ENCODE measurements around the gene KRTAP2-3.
A peak's percentile ranks its signal among the peaks of the same experiment; 100 is the strongest.
"Not testable (repeated sequence)": the region's sequence is repeated elsewhere in the genome, so short reads cannot be mapped to it uniquely, and the experiment has no call there.

KRTAP2-3 gene, protein sequence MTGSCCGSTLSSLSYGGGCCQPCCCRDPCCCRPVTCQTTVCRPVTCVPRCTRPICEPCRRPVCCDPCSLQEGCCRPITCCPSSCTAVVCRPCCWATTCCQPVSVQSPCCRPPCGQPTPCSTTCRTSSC

DNA sequence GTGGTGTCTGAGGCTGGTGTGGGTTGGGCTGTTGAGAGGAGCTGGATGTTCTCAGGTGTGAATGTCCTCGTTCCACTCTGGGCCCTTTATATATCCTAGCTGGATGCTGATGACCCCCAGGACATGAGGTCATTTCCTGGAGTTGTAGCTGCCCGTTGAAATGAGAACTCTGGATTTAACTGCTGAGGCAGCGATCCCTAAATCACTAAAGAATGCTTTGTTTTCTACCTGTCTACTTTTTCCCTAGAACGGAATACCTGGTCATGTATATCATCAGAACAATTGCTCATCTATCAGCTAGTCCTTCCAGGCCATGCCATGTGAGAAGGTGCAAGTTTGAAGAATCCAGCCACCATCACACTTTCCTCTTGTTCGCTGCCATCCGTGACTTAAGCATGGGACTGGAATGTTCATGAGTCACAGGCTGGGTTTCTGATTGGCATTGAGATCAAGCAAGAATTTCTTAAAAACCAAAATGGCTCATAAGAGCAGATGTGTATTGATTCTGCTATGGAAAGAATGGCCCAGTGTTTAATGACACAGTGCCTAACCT, at the start of gene KRTAP2-3:
TSS of gene KRTAP2-3 (minus strand) at position 63 of the 553 bp plus-strand sequence. CDS start 64 bp downstream, outside the sequence.
- DNase-seq (ENCODE audit: low spot score), result peak; percentile 100

DNA sequence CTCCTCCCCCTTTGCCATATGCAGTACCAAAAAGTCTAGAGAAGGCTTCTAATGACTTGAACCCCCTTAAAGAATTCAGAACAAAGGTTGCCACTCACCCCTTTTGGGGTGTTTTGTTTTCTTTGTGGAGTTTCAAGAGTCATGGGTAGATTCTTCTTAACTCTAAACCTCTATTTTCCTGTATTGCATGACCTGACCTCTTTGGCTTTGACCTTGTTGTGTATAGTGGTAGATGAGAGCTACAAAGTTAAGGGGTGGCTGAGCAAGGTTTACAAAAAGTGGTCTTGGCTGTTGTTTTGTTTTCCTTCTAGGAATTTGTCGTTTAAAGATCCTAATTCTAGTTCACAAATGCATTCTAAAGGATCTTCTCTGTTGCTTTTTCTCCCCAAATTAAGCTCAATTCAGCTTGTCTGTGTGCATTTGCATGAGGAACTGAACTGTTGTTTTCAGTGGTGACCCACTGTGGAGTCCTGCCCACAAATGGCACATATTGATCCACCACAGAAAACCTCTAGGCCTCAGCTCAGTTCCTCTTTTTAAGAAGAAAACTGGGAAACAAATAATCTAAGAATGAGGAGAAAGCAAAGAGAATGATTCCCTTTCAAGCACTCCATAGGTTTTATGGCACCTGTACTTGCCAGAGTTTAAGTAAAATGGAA, 48.9 kb upstream of the KRTAP2-3 start:
- not testable (repeated sequence) for DNase-seq (ENCODE audit: low spot score)

DNA sequence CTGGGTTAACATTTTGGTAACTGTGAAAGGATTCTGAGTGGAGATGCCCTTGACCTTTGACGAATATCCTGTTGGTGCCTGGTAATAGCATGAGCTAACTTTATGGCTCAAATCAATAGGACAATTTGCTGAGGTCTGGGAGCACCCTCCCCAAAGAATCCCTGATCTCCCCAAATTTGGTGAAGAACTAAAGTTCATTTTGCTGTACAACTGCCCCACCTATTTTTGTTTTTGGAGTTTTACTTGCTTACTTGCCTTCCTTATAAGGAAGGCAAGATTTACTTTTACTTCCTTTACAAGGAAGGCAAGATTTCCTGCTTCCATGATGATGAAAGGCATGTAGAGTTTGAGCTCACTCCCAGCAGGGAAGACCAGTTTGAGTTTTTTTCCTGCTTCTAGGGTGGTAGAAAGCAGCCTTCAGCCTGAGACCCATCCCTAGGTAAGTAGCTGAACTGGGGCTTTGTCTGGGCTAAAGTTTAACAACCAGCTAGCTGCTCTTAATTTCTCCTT, 48.1 kb upstream of the KRTAP2-3 start:
- DNase-seq (ENCODE audit: low spot score), result peak; percentile 41

DNA sequence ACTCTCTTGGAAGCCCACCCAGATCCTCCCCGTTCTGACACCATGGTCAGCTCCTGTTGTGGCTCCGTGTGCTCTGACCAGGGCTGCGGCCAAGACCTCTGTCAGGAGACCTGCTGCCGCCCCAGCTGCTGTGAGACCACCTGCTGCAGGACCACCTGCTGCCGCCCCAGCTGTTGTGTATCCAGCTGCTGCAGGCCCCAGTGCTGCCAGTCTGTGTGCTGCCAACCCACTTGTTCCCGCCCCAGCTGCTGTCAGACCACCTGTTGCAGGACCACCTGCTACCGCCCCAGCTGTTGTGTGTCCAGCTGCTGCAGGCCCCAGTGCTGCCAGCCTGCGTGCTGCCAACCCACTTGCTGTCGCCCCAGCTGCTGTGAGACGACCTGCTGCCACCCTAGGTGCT, 45.4 kb upstream of the KRTAP2-3 start, which contains the start of gene KRTAP4-9:
TSS of gene KRTAP4-9 (plus strand) at position 43 of the 400 bp plus-strand sequence. CDS start at position 43, 0 bp downstream.
- not testable (repeated sequence) for DNase-seq (ENCODE audit: low spot score)

DNA sequence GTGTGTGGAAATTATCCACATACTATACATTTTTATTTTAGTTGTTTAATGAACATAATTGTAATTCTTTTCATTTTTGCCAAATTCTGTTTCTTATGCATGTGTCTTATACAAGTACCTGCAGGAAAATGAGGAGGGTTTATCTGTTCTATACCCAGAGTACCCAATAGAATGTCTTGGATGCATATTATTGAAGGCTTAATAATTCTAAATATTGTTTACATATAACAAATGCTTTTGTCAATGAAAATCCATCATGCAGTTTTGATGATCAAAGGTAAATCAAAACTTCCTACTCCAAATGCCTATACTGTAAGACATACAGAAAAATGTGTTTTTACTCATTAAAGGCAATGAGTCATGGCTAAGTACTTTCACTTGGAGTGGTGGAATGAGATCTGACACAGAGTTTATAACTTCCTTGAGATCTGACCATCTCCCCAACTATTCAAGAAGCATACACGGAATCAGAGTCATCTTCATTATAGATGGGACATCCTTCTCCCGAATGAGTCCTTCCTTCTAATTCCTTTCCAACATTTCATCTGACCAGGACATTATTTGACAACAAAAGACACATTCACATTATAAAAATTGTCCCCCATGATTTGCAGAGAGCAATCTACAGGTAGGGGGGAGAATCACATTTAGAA, 44.6 kb upstream of the KRTAP2-3 start:
- DNase-seq (ENCODE audit: low spot score), result peak; percentile 79

DNA sequence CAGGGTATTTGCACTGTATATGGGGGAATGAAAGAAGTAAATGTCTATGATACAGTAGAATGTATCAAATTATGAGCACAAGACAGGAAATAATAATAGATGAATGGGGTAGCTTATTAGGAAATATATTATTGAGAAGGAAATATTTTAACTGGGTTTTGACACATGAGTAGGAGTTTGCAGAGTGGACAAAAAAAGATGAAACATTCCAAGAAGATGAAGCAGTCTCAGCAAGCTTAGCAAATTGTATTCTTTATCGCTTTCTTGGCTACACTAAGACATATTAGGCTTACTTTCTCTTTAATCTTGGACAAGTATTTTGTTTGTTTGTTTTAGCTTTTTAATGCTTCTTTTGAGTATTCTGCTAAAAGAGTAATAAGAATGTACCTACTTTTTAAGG, 44.0 kb upstream of the KRTAP2-3 start:
- DNase-seq (ENCODE audit: low spot score), result no peak

DNA sequence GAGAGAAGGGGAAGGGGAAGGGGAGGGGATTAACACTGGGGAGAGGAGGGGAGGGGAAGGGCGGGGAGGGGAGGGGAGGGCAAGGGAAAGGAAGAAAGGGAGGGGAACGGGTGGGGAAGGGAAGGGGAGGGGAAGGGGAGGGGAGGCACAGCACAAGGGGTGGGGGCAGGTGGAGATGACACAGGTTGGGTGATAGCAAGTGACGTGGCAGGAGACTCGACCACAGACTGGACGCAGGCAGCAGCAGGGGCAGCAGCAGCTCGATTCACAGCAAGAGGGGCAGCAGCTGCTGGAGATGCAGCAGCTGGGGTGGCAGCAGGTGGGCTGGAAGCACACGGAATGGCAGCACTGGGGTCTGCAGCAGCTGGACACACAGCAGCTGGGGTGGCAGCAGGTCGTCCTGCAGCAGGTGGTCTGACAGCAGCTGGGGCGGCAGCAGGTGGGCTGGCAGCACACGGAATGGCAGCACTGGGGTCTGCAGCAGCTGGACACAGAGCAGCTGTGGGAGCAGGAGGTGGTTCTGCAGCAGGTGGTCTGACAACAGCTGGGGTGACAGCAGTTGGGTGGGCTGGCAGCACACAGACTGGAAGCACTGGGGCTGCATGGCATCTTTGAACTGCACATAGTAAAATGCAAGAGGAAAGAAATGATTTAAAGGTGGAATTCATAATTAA, 41.8 kb upstream of the KRTAP2-3 start, which contains the start of gene KRTAP4-16:
TSS of gene KRTAP4-16 (minus strand) at position 624 of the 674 bp plus-strand sequence. CDS start at position 624, 0 bp downstream.
- DNase-seq (ENCODE audit: low spot score), result no peak

DNA sequence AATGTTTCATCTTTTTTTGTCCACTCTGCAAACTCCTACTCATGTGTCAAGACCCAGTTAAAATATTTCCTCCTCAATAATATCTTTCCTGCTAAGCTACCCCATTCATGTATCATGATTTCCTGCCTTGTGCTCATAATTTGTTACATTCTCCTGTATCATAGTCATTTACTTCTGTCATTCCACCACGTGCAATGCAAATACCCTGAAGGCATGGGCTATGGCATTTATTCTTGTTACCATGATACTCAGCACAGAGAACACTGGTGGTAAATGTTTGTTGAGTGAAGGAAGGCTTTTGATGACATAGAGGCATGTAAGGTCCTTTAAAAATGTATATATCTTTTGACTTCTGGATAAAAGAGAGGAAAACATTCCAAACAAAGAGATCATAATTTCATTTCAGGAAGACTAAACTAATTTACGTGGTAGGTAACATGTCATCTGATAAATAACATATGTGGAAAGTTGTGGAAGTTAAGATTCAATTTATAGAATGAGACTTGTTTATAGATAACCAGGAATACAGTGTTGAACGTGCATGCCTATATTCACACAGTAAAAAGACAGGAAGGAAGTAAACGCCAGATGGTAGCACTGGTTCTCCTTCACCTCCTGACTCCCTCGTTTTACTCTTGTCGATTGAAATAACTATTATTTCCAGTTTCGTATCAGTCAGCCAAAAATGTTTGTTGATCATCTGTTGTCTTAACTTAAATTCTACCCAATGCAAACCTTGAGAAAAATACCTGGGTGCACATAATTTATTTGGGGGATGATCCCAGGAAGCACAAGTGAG, 40.0 kb upstream of the KRTAP2-3 start:
- peak; percentile 84 for DNase-seq (ENCODE audit: low spot score)

DNA sequence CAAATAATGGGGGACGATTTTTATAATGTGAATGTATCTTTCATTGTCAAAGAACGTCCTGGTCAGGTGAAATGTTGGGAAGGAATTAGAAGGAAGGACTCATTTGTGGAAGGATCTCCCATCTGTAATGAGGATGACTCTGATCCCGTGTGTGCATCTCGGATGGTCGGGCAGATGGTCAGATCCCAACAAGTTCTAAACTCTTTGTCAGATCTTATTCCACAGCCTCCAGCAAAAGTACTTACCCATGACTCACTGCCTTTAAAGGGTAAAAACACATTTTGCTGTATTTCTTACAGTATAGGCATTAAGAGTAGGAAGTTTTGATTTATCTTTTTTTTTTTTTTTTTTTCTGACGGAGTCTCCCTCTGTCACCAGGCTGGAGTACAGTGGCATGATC, 38.6 kb upstream of the KRTAP2-3 start:
- peak; percentile 14 for DNase-seq (ENCODE audit: low spot score)

DNA sequence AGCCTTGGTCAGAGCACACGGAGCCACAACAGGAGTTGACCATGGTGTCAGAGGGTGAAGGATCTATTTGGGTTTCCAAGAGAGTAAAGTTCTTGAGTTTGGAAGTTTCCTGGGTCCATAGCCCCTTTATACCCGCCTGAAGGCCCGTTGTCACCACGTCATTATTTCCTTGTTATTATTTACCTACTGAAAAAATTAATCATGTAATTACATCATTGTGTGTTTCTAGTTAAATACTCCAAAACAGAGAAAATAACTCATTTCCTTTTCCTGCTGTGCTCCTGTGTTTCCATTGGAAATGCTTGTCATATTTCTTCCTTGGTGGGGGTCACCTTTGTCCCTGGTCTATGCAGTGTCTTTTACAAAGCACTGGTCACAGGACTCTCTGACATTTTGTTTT, 38.1 kb upstream of the KRTAP2-3 start, which contains the start of gene KRTAP4-8:
TSS of gene KRTAP4-8 (minus strand) at position 101 of the 400 bp plus-strand sequence. CDS start at position 43, 58 bp downstream.
- DNase-seq (ENCODE audit: low spot score), result no peak

DNA sequence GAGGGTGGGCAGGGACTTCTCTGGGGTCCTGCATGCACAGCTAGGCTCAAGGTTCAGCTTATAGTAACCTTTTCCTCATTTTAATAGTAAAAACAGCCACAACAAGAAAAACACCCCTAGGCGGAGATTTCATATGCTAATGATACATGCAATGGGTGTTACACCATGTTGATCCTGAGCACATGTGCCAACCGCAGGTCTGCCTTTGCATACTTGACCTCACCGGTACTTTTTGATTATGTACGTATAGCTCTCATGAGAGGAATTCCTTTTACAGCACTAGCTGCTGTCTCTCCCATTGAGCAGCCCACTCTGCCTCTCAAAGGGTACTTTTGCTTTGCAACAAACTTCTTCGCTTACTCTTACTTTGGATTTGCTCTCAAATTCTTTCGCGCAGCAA, 36.1 kb upstream of the KRTAP2-3 start:
- DNase-seq (ENCODE audit: low spot score), result no peak

DNA sequence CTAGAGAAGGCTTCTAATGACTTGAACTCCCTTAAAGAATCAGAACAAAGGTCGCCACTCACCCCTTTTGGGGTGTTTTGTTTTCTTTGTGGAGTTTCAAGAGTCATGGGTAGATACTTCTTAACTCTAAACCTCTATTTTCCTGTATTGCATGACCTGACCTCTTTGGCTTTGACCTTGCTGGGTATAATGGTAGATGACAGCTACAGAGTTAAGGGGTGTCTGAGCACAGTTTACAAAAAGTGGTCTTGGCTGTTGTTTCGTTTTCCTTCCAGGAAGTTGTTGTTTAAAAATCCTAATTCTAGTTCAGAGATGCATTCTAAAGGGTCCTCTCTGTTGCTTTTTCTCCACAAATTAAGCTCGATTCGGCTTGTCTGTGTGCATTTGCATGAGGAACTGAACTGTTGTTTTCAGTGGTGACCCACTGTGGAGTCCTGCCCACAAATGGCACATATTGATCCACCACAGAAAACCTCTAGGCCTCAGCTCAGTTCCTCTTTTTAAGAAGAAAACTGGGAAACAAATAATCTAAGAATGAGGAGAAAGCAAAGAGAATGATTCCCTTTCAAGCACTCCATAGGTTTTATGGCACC, 28.9 kb upstream of the KRTAP2-3 start:
- not testable (repeated sequence) for DNase-seq (ENCODE audit: low spot score)

DNA sequence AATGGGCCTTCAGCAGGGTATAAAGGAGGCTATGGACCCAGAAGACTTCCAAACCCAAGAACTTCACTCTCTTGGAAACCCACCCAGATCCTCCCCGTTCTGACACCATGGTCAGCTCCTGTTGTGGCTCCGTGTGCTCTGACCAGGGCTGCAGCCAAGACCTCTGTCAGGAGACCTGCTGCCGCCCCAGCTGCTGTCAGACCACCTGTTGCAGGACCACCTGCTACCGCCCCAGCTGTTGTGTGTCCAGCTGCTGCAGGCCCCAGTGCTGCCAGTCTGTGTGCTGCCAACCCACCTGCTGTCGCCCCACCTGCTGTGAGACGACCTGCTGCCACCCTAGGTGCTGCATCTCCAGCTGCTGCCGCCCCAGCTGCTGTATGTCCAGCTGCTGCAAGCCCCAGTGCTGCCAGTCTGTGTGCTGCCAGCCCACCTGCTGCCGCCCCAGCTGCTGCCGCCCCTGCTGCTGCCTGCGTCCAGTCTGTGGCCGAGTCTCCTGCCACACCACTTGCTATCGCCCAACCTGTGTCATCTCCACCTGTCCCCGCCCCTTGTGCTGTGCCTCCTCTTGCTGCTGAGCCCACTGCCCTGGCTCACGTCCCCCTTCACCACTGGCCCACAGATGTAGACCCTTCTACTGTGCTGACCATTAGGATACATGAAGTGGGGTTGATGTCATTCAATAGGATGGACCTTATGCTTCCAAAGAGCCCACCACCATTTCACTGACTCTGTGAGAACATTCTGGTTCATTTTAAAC, 24.4 kb upstream of the KRTAP2-3 start, which contains the start of gene KRTAP4-7:
TSS of gene KRTAP4-7 (plus strand) at position 51 of the 757 bp plus-strand sequence. CDS start at position 108, 57 bp downstream.
- not testable (repeated sequence) for DNase-seq (ENCODE audit: low spot score)

DNA sequence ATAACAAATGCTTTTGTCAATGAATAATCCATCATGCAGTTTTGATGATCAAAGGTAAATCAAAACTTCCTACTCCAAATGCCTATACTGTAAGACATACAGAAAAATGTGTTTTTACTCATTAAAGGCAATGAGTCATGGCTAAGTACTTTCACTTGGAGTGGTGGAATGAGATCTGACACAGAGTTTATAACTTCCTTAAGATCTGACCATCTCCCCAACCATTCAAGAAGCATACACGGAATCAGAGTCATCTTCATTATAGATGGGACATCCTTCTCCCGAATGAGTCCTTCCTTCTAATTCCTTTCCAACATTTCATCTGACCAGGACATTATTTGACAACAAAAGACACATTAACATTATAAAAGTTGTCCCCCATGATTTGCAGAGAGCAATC, 23.5 kb upstream of the KRTAP2-3 start:
- DNase-seq (ENCODE audit: low spot score), result peak; percentile 81

DNA sequence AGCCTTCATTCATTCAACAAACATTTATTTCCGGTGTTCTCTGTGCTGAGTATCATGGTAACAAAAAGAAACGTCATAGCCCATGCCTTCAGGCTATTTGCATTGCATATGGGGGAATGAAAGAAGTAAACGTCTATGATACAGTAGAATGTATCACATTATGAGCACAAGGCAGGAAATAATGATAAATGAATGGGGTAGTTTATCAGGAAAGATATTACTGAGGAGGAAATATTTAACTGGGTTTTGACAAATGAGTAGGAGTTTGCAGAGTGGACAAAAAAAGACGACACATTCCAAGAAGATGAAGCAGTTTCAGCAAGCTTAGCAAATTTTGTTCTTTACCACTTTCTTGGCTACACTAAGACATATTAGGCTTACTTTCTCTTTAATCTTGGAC, 22.7 kb upstream of the KRTAP2-3 start:
- DNase-seq (ENCODE audit: low spot score), result peak; percentile 47

DNA sequence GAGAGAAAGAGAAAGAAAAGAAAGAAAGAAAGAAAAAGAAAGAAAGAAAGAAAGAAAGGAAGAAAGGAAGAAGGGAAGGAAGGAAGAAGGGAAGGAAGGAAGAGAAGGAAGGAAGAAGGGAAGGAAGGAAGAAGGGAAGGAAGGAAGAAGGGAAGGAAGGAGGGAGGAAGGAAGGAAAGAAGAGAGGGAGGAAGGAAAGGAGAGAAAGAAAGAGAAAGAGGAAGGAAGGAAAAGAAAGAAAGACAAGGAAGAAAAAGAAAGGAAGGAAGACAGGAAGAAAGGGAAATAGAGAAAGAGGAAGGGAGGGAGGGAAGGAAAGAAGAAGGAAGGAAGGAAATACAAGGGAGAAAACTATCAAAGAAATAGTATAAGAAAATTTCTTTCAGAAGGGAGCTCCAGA, 16.9 kb upstream of the KRTAP2-3 start:
- DNase-seq (ENCODE audit: low spot score), result no peak

DNA sequence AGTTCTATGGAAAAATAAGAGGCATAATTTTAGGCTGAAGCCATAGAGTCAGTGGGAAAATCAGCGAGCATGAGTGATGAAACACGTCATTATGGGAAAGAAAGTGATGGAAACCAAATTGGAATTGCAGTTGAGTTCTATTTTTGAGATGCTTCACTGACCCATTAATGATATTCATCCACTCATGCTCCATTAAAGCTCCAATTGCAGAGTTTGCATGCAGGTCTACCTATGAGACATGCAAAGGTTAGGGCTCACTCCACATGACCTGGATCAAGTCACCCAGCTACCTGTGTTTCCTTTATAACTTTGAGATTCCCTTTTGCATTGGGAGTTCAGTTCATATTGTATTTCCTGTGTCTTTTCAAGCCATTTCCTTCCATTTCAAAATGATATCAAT, 13.8 kb upstream of the KRTAP2-3 start:
- peak; percentile 51 for DNase-seq (ENCODE audit: low spot score)

DNA sequence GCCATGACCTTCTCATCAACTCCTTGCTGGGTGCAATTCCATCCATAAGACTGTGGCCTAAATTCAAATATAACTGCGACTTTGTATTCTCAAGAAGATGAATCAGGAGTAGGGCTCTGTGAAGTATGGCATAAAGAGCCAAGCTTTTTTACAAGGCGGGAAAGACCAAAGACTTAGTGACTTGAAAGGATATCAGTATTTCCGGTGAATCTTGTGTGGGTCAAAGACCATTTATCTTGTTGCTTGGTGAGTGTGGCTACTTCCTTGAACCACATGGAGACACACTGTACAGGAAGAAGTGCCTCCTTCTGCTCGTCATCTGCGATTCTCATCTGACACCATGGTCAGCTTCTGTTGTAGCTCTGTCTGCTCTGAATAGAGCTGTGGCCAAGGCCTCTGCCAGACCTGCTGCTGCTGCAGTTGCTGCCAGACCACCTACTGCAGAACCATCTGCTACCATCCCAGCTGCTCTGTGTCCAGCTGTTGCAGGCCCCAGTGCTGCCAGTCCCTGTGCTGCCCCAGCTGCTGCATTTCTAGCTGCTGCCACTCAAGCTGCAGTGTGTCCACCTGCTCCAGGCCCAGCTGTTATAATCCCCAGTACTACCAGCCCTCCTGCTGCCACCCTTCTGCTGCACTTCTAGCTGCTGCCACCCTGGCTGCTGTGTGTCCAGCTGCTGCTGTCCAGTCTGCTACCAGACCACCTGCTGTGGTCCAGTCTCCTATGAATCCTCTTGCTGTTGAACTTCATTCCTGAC, 11.9 kb upstream of the KRTAP2-3 start:
- DNase-seq (ENCODE audit: low spot score), result no peak

DNA sequence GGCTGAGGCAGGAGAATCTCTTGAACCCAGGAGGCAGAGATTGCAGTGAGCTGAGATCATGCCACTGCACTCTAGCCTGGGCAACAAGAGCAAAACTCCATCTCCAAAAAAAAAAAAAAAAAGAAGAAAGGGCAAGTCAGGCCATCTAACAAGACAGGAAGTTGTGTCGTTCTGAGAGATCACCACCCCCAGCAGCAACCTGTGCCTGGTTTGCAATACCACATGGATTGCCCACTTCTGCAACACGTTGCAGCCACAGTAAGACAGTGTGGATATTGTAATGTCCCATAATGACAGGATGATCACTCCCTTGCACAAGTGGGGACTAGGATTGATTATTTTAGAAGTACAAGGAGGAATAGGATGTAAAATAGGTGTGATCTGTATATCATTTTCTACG, 9.1 kb upstream of the KRTAP2-3 start:
- DNase-seq (ENCODE audit: low spot score), result no peak

Measured in kidney tubule cell (primary cell).